Osteocyte (in vitro differentiated cells): ENCODE data around the gene CDK5RAP2. TPM values are rescaled to one million over a fixed set of nuclear protein-coding genes. Genes with fewer than 3 reads are reported as not detected.

Experiments
- DNase-seq: peaks from one replicate; pipeline ENCODE4 v3.0.0; 2021; ENCODE audit warnings: mixed read lengths; ENCODE audit not compliant: unreplicated experiment; ENCODE audit errors: extremely low spot score
- H3K27ac Mint-ChIP-seq: one replicate; pipeline ENCODE4 v1.8.0; 2021; ENCODE audit warnings: mild to moderate bottlenecking, mixed read lengths; ENCODE audit not compliant: unreplicated experiment
- H3K27me3 Mint-ChIP-seq: one replicate; pipeline ENCODE4 v1.8.0; 2021; ENCODE audit warnings: mixed read lengths; ENCODE audit not compliant: unreplicated experiment
- H3K36me3 Mint-ChIP-seq: one replicate; pipeline ENCODE4 v1.8.0; 2021; ENCODE audit warnings: mixed read lengths; ENCODE audit not compliant: unreplicated experiment
- H3K4me1 Mint-ChIP-seq: one replicate; pipeline ENCODE4 v1.8.0; 2021; ENCODE audit warnings: mixed read lengths; ENCODE audit not compliant: unreplicated experiment
- H3K4me3 Mint-ChIP-seq: one replicate; pipeline ENCODE4 v1.8.0; 2021; ENCODE audit warnings: mild to moderate bottlenecking, moderate library complexity, mixed read lengths; ENCODE audit not compliant: unreplicated experiment
- H3K9me3 Mint-ChIP-seq: one replicate; pipeline ENCODE4 v1.8.0; 2021; ENCODE audit warnings: mixed read lengths; ENCODE audit not compliant: unreplicated experiment
- total RNA-seq: library from RNA; stranded (reverse); gene quantifications from 2 replicates; pipeline ENCODE4 v1.2.1, GENCODE V29; 2021
- TF ChIP-seq, protein P1 (sequence below): fragments of 200-600 bp; sonication (generic); IDR thresholded peaks from 2 replicates; pipeline ENCODE4 v1.5.0; 2021; ENCODE audit warnings: antibody characterized with exemption, mild to moderate bottlenecking, moderate library complexity

The CDK5RAP2 gene
- total RNA-seq, 1 donor from 2014 or later, result 48.7 TPM

DNA sequence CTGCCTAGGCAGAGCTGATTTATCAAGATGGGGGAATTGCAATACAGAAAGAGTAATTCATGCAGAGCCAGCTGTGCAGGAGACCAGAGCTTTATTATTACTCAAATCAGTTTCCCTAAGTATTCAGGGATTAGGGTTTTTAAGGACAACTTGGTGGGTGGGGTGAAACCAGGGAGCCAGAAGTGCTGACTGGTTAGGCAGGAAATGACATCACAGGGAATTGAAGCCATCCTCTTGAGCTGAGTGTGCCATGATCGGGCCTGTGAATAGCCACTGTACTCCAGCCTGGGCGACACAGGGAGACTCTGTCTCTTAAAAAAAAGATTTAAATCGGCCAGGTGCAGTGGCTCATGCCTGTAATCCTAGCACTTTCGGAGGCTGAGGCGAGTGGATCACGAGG lies 45.3 kb upstream of the CDK5RAP2 start:
- peaks cover 24% of the 10 kb centered on the region for H3K4me1 Mint-ChIP-seq
- TF ChIP-seq, protein P1, sequence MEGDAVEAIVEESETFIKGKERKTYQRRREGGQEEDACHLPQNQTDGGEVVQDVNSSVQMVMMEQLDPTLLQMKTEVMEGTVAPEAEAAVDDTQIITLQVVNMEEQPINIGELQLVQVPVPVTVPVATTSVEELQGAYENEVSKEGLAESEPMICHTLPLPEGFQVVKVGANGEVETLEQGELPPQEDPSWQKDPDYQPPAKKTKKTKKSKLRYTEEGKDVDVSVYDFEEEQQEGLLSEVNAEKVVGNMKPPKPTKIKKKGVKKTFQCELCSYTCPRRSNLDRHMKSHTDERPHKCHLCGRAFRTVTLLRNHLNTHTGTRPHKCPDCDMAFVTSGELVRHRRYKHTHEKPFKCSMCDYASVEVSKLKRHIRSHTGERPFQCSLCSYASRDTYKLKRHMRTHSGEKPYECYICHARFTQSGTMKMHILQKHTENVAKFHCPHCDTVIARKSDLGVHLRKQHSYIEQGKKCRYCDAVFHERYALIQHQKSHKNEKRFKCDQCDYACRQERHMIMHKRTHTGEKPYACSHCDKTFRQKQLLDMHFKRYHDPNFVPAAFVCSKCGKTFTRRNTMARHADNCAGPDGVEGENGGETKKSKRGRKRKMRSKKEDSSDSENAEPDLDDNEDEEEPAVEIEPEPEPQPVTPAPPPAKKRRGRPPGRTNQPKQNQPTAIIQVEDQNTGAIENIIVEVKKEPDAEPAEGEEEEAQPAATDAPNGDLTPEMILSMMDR, result no peak
- no peaks in the 10 kb centered on the region for H3K9me3 Mint-ChIP-seq
- H3K36me3 Mint-ChIP-seq, result peaks cover 14% of the 10 kb centered on the region
- DNase-seq, result no peak
- H3K4me3 Mint-ChIP-seq, result no peak overlapping the region
- H3K27me3 Mint-ChIP-seq, result no peaks in the 10 kb centered on the region
- H3K27ac Mint-ChIP-seq, result peak overlapping the region; percentile 53

DNA sequence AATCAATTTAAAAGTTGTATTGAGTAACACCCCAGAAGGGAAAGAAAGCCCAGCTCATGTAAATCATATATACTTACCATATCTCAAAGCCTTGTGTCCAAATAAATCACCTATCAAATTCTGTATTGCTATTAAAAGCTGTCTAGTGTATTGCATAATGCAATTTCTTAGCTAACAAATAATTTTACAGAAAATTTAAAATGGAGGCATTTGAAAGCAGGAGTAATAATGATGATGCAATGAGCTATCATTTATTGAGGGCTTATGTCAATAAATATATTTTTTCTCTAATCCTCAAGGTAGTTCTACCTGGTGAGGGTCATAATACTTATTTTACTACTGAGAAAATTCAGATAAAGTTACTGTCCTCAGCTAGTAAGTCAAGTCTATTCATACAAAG lies 42.8 kb upstream of the CDK5RAP2 start:
- no peak for DNase-seq
- TF ChIP-seq, protein P1, result no peak
- no peaks in the 10 kb centered on the region for H3K27me3 Mint-ChIP-seq
- no peak overlapping the region for H3K27ac Mint-ChIP-seq
- peaks cover 20% of the 10 kb centered on the region for H3K4me1 Mint-ChIP-seq
- no peak overlapping the region for H3K4me3 Mint-ChIP-seq
- no peaks in the 10 kb centered on the region for H3K9me3 Mint-ChIP-seq
- H3K36me3 Mint-ChIP-seq, result peaks cover 15% of the 10 kb centered on the region

DNA sequence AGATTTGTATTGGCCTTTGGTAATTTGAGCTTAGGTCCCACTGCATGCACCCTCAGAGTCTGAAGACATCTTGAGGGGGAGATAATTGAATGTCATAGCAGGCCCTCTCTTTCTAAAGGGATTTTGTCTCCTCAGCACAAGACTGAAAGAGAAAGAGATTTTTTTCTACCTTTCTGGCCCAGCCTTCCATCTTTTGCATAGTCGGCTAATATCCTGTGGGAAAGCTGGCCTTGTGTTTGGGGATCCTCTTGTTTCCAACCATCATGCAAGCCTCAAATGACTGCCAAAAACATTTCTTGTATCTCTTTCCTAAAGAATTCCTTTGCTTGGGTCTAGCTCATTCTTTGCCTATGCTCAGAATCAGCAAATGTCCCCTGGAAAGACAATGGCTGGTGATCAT lies 42.0 kb upstream of the CDK5RAP2 start:
- no peaks in the 10 kb centered on the region for H3K9me3 Mint-ChIP-seq
- peaks cover 17% of the 10 kb centered on the region for H3K36me3 Mint-ChIP-seq
- no peaks in the 10 kb centered on the region for H3K27me3 Mint-ChIP-seq
- no peak overlapping the region for H3K27ac Mint-ChIP-seq
- DNase-seq, result no peak
- H3K4me3 Mint-ChIP-seq, result no peak overlapping the region
- TF ChIP-seq, protein P1, result no peak
- peaks cover 28% of the 10 kb centered on the region for H3K4me1 Mint-ChIP-seq

DNA sequence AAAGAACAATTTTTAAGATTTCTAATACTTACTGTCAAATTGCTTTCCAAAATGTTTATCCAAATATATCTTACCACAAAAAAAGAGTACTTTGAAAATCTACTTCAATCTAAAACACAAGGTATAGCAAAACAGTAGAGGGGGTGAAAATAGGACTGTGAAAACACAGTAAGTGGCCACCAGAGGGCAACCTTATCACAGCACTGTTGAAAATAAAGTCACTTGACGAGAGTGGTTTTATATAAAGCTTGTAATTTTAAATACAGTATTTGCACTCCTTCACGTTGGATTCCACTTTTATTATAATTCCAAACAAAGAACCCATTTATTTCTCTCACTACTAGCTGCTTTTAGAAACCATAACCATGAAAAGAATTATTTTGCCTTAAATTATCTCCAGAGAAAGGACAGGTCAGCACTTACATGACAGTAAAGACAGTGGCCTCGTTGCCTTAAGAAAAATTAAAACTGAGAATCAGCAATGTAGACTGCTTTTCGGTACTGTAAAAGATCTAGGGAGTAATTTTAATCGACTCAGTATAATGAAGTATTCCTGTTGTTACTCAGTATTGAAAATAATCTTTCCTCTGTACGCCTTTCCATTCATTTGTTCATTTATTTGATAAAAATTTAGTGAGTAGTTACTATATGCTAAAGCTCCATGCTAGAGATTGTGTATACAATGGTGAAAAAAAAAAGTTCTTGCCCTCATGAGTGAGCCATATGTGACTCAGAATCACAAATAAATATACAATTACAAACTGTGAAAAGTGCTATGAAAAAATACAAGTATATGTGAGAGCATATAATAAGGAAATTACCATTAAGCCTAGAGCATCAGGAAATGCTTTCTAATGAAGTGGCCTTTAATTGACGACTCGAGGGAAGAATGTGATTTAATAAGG lies 40.0 kb upstream of the CDK5RAP2 start:
- TF ChIP-seq, protein P1, result peak; percentile 86
- Mint-ChIP-seq H3K4me1 (peaks cover 23% of the 10 kb centered on the region), H3K9me3 (no peaks in the 10 kb centered on the region), H3K36me3 (peaks cover 17% of the 10 kb centered on the region), H3K27me3 (no peaks in the 10 kb centered on the region), H3K27ac (no peak overlapping the region), H3K4me3 (no peak overlapping the region)
- DNase-seq, result no peak
